Measurements from ENCODE around the gene MAX.

MAX gene

GRCh38 chr14:65082930-65083329 lies 19.4 kb downstream of the MAX start:
- TF ChIP-seq CTCF (IDR thresholded peaks at IDR 0.05; ENCODE audit: insufficient read depth, low read depth, low read length, missing control alignments): no peak
- DNase-seq (ENCODE audit: low read depth): no peak
- H3K4me3 ChIP-seq (ENCODE audit: low read depth, low read length): no peak overlapping the region

- H3K4me3 ChIP-seq (ENCODE audit: low read depth, low read length): no peak overlapping the region
- no peak for TF ChIP-seq CTCF (IDR thresholded peaks at IDR 0.05; ENCODE audit: insufficient read depth, low read depth, low read length, missing control alignments)
- no peak for DNase-seq (ENCODE audit: low read depth)
Measured at GRCh38 chr14:65080960-65081747, 21.2 kb downstream of the MAX start.

GRCh38 chr14:65079768-65080167 lies 22.5 kb downstream of the MAX start:
- H3K4me3 ChIP-seq (ENCODE audit: low read depth, low read length): no peak overlapping the region
- TF ChIP-seq CTCF (IDR thresholded peaks at IDR 0.05; ENCODE audit: insufficient read depth, low read depth, low read length, missing control alignments): no peak

GRCh38 chr14:65079201-65079600 lies 23.1 kb downstream of the MAX start:
- no peak for DNase-seq (ENCODE audit: low read depth)
- no peak for TF ChIP-seq CTCF (IDR thresholded peaks at IDR 0.05; ENCODE audit: insufficient read depth, low read depth, low read length, missing control alignments)
- H3K4me3 ChIP-seq (ENCODE audit: low read depth, low read length): no peak overlapping the region

More at GRCh38 chr14:65079768-65080167, 22.5 kb downstream of the MAX start:
- DNase-seq (ENCODE audit: low read depth): no peak

GRCh38 chr14:65077318-65077717 lies 25.0 kb downstream of the MAX start:
- no peak for TF ChIP-seq CTCF (IDR thresholded peaks at IDR 0.05; ENCODE audit: insufficient read depth, low read depth, low read length, missing control alignments)
- no peak for DNase-seq (ENCODE audit: low read depth)
- H3K4me3 ChIP-seq (ENCODE audit: low read depth, low read length): no peak overlapping the region

- no peak overlapping the region for H3K4me3 ChIP-seq (ENCODE audit: low read depth, low read length)
- no peak for TF ChIP-seq CTCF (IDR thresholded peaks at IDR 0.05; ENCODE audit: insufficient read depth, low read depth, low read length, missing control alignments)
- DNase-seq (ENCODE audit: low read depth): no peak
Measured at GRCh38 chr14:65075628-65076325, 26.5 kb downstream of the MAX start.

All from GM12865 (cell line).